ENCODE data around the gene ATP11A.

Gene ATP11A

GRCh38 chr13:112761701-112762689 lies 72.2 kb downstream of the ATP11A start:
- no peak overlapping the region for H3K4me3 ChIP-seq (ENCODE audit: low read depth, low read length)
- peak; percentile 25 for DNase-seq (ENCODE audit: low read depth)
- TF ChIP-seq CTCF (conservative IDR thresholded peaks at IDR 0.05; ENCODE audit: low read depth, low read length), result no peak

DNA sequence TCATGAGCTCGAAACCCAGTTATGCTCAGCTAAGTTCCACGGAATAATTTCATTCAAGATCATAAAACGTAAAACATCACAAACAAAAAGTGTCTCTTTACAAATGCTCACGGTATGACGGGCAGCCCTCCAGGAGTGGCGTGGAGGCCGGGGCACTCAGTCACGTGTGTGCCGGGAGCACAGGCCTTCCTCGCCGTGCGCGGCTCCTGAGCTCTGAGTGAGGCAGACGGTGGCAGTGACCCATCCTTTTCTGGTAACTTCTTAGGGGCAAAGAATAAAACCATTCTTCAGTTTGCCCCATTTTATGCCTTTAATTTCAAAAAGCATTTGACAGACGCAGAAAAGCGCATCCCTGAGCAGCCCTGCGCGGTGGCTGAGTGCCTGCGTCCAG lies 72.8 kb downstream of the ATP11A start:
- no peak overlapping the region for H3K4me3 ChIP-seq (ENCODE audit: low read depth, low read length)
- no peak for TF ChIP-seq CTCF (conservative IDR thresholded peaks at IDR 0.05; ENCODE audit: low read depth, low read length)
- DNase-seq (ENCODE audit: low read depth), result no peak

- DNase-seq (ENCODE audit: low read depth), result no peak
- H3K4me3 ChIP-seq (ENCODE audit: low read depth, low read length), result no peak overlapping the region
- TF ChIP-seq CTCF (conservative IDR thresholded peaks at IDR 0.05; ENCODE audit: low read depth, low read length), result no peak
Measured at GRCh38 chr13:112764028-112764427, 74.2 kb downstream of the ATP11A start.

DNA sequence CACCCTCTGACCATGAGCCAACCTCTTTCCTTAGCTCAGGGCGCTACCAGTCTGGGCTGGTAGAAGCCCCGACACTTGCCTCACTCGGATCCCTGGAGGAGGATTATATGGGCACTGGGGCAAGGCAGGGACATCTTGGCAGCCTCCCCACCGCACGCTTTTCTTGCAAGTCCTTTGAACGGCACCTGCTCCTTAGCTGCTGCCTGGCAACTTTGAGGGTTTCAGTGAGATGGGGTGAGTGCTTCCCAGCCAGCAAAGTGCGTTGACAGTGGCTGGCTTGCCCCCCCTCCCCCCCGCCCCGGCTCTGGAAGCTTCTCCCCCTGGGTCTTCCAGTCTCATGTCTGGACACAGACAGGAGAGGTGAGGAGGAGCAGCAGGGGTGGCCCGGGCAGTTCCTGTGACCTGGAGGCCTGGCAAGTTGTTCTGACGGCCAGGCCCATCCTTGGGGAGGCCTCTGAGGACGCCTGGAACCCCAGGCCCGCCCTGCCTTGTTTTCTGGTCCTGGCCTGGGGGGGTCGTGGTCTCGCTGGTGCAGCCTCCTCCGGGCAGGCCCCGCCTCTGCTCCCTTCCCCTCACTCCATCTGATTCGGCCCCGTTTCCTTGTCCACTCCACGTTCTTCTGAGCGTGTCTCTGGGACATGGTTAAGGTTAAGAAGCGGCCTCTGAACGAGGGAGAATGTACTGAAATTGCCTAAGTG lies 75.2 kb downstream of the ATP11A start:
- H3K4me3 ChIP-seq (ENCODE audit: low read depth, low read length), result no peak overlapping the region
- no peak for TF ChIP-seq CTCF (conservative IDR thresholded peaks at IDR 0.05; ENCODE audit: low read depth, low read length)
- DNase-seq (ENCODE audit: low read depth), result no peak

DNA sequence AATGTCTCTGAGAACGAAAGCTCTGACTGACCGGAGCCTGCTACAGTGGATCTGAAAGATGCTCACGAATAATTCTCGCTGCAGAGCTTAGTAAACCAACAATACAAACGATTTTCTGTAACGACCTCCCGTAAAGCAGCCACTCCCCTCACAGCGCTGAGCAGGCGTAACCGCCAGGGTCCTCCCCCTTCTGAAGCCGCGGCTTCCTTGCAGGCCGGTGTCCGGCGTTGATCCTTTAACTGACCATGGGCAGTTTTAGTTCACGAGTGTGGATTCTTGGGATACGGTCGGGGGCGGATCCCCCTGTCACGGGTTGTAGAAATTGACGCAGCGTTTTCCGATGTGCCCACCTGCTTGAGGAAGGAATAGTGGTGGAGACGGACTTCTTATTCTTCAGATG lies 75.9 kb downstream of the ATP11A start:
- H3K4me3 ChIP-seq (ENCODE audit: low read depth, low read length), result no peak overlapping the region
- TF ChIP-seq CTCF (conservative IDR thresholded peaks at IDR 0.05; ENCODE audit: low read depth, low read length), result no peak
- no peak for DNase-seq (ENCODE audit: low read depth)

DNA sequence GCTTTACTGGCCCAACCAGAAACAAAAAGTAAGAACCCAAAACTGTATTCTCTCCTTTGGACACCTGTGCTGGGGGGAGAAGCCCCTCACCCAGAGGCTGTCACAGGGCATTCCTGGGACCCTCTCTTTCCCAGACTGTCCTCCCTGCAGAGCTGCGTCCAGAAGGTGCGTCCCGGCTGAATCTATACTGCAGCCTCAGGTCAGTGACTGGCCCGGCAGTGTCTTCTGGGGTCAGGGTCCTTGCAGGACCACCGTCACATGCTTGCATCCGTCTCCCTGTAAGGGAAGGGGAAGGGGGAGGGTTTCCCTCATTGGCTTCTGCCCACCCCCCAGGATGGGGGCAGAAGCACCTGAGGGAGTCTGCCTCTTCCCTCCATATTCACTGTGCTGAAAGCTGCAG lies 76.5 kb downstream of the ATP11A start:
- TF ChIP-seq CTCF (conservative IDR thresholded peaks at IDR 0.05; ENCODE audit: low read depth, low read length), result no peak
- H3K4me3 ChIP-seq (ENCODE audit: low read depth, low read length), result no peak overlapping the region
- no peak for DNase-seq (ENCODE audit: low read depth)
